Activated B cell treated with CpG ODN at 0.5 μM for 24 hours (primary cell): ENCODE results near the gene RPRD2. TPM values are rescaled to one million over a fixed set of nuclear protein-coding genes. Genes with fewer than 3 reads are reported as not detected.

ENCODE experiments used
- ATAC-seq: fragments of 200-7000 bp; cut with Tn5 transposase; one replicate; pipeline ENCODE4 v1.10.0; 2021; ENCODE audit warnings: low read depth, mild to moderate bottlenecking, moderate library complexity
- CTCF ChIA-PET: fragments of 350-600 bp; sonication (Branson Sonifier 250); formaldehyde crosslinking; loops from one replicate; lab custom pipeline; 2021; ENCODE audit warnings: antibody characterized with exemption; lab: Charles Lee
- POLR2A ChIA-PET: fragments of 350-600 bp; sonication (Branson Sonifier 250); formaldehyde crosslinking; loops from one replicate; lab custom pipeline; 2021; ENCODE audit warnings: antibody characterized with exemption; lab: Charles Lee
- DNase-seq: peaks from one replicate; pipeline ENCODE4 v3.0.0; 2022
- H3K27ac Mint-ChIP-seq: one replicate; pipeline ENCODE4 v1.8.0; 2020; ENCODE audit warnings: mixed read lengths
- H3K27me3 Mint-ChIP-seq: one replicate; pipeline ENCODE4 v1.8.0; 2021; ENCODE audit warnings: mixed read lengths
- H3K36me3 Mint-ChIP-seq: one replicate; pipeline ENCODE4 v1.8.0; 2021; ENCODE audit warnings: low read depth, mixed read lengths
- H3K4me1 Mint-ChIP-seq: one replicate; pipeline ENCODE4 v1.8.0; 2021; ENCODE audit warnings: mixed read lengths
- H3K4me3 Mint-ChIP-seq: one replicate; pipeline ENCODE4 v1.8.0; 2020; ENCODE audit warnings: mild to moderate bottlenecking, mixed read lengths
- H3K9me3 Mint-ChIP-seq: one replicate; pipeline ENCODE4 v1.8.0; 2020; ENCODE audit warnings: mixed read lengths
- CTCF ChIP-seq: fragments of 200-600 bp; IDR thresholded peaks from one replicate; pipeline ENCODE4 v1.8.0; 2022; ENCODE audit warnings: antibody characterized with exemption, mild to moderate bottlenecking
- intact Hi-C: fragments of 100-400 bp; cut with micrococcal nuclease; formaldehyde crosslinking; loops from one replicate; pipeline ENCODE4 v1.15.1; 2024
- total RNA-seq: library from RNA; stranded (reverse); gene quantifications from 2 replicates; pipeline ENCODE4 v1.2.3, GENCODE V29; 2022

RPRD2 gene
- total RNA-seq, 1 donor from 2014 or later = 28.6 TPM

GRCh38 chr1:150456146-150456647 lies 92.2 kb downstream of the RPRD2 start:
- ChIA-PET CTCF (no interaction called here), POLR2A (no interaction called here)
- H3K36me3 Mint-ChIP-seq = peaks cover 53% of the 10 kb centered on the region
- no peaks in the 10 kb centered on the region for H3K9me3 Mint-ChIP-seq
- H3K4me1 Mint-ChIP-seq = no peaks in the 10 kb centered on the region
- TF ChIP-seq CTCF = no peak
- no peak overlapping the region for H3K4me3 Mint-ChIP-seq
- no peaks in the 10 kb centered on the region for H3K27me3 Mint-ChIP-seq
- H3K27ac Mint-ChIP-seq = no peak overlapping the region
- DNase-seq (no peak), ATAC-seq (no peak)
- intact Hi-C loops = no loop called here

GRCh38 chr1:150464422-150464826 lies 100.5 kb downstream of the RPRD2 start:
- H3K4me3 Mint-ChIP-seq = no peak overlapping the region
- no peak overlapping the region for H3K27ac Mint-ChIP-seq
- no peaks in the 10 kb centered on the region for H3K9me3 Mint-ChIP-seq
- DNase-seq = peak; percentile 32
- no peaks in the 10 kb centered on the region for H3K27me3 Mint-ChIP-seq
- POLR2A ChIA-PET = interaction anchor here (1.6 kb wide), 1 partner anchor 115 kb away, joined by 5 read pairs; the partner anchor contains the start of gene MCL1
- H3K36me3 Mint-ChIP-seq = peaks cover 46% of the 10 kb centered on the region
- peaks cover 4% of the 10 kb centered on the region for H3K4me1 Mint-ChIP-seq
- intact Hi-C loops = loop anchor here (1.0 kb wide), 6 partner anchors 68 to 532 kb away; no protein-coding TSS in a partner anchor
- CTCF ChIA-PET = interaction anchor here (1.2 to 2.4 kb wide), 4 partner anchors 68 to 531 kb away, joined by 4 to 12 read pairs (median 7); no protein-coding TSS in a partner anchor
- TF ChIP-seq CTCF = no peak
- ATAC-seq = peak; percentile 80

GRCh38 chr1:150466964-150467363 lies 103.0 kb downstream of the RPRD2 start:
- DNase-seq (no peak), ATAC-seq (no peak)
- Mint-ChIP-seq H3K36me3 (peaks cover 61% of the 10 kb centered on the region), H3K27ac (no peak overlapping the region), H3K4me1 (peaks cover 4% of the 10 kb centered on the region), H3K9me3 (no peaks in the 10 kb centered on the region), H3K27me3 (no peaks in the 10 kb centered on the region), H3K4me3 (no peak overlapping the region)
- CTCF ChIA-PET = no interaction called here
- intact Hi-C loops = no loop called here
- POLR2A ChIA-PET = no interaction called here
- TF ChIP-seq CTCF = no peak

- POLR2A ChIA-PET = no interaction called here
- H3K27ac Mint-ChIP-seq = no peak overlapping the region
- no peaks in the 10 kb centered on the region for H3K9me3 Mint-ChIP-seq
- no peak for TF ChIP-seq CTCF
- no peaks in the 10 kb centered on the region for H3K27me3 Mint-ChIP-seq
- peaks cover 72% of the 10 kb centered on the region for H3K36me3 Mint-ChIP-seq
- H3K4me1 Mint-ChIP-seq = peaks cover 2% of the 10 kb centered on the region
- ATAC-seq = no peak
- intact Hi-C loops = no loop called here
- H3K4me3 Mint-ChIP-seq = no peak overlapping the region
- CTCF ChIA-PET = interaction anchor here (1.0 to 1.1 kb wide), 2 partner anchors 62 to 91 kb away, joined by 3 read pairs; no protein-coding TSS in a partner anchor
- DNase-seq = no peak
Measured at GRCh38 chr1:150469291-150469690, 105.3 kb downstream of the RPRD2 start.

DNA sequence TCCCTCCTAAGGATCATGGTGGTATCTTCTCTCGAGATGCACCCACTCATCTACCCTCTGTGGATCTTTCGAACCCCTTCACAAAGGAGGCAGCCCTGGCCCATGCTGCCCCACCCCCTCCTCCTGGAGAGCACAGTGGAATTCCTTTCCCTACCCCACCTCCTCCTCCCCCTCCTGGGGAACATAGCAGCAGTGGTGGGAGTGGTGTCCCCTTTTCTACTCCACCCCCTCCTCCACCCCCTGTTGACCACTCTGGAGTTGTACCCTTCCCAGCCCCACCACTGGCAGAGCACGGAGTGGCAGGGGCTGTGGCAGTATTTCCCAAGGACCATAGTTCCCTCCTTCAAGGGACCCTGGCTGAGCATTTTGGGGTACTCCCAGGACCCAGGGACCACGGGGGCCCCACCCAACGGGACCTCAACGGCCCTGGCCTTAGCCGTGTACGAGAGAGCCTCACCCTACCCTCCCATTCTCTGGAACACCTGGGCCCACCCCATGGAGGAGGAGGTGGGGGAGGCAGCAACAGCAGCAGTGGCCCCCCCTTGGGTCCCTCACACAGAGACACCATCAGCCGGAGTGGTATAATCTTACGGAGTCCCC lies 108.8 kb downstream of the RPRD2 start:
- POLR2A ChIA-PET = no interaction called here

More for the DNA sequence above, 108.8 kb downstream of the RPRD2 start:
- intact Hi-C loops = no loop called here
- DNase-seq = no peak
- H3K4me1 Mint-ChIP-seq = no peaks in the 10 kb centered on the region
- TF ChIP-seq CTCF = no peak
- H3K36me3 Mint-ChIP-seq = peaks cover 50% of the 10 kb centered on the region
- H3K27me3 Mint-ChIP-seq = no peaks in the 10 kb centered on the region
- H3K27ac Mint-ChIP-seq = no peak overlapping the region
- H3K9me3 Mint-ChIP-seq = no peaks in the 10 kb centered on the region
- no peak overlapping the region for H3K4me3 Mint-ChIP-seq
- ATAC-seq = no peak
- CTCF ChIA-PET = no interaction called here
